ENCODE results near the gene AKAP8L. TPM values are rescaled to one million over a fixed set of nuclear protein-coding genes. Genes with fewer than 3 reads are reported as not detected.

Gene AKAP8L
- total and polyA plus RNA-seq, 12 donors = 48.3 to 652 (median 131) TPM

- H3K4me1 ChIP-seq (replicated peaks in 1 of 2) = peaks cover 27 to 32% of the 10 kb centered on the region in 2 donors
- 82 to 91% (median 88%) methylated on average over 10 to 22 of the region's 22 CpGs for WGBS, 4 donors
- DNase-seq = no peak
- no peaks in the 10 kb centered on the region for H3K9me3 ChIP-seq (replicated peaks in 1 of 3)
- intact Hi-C loops (cut with DNase I) = no loop called here
- H3K27ac ChIP-seq = no peak overlapping the region
- peaks cover 0 to 36% of the 10 kb centered on the region in 2 donors for H3K36me3 ChIP-seq (replicated peaks in 1 of 2)
- no peak overlapping the region for H3K4me3 ChIP-seq
- H3K27me3 ChIP-seq = no peaks in the 10 kb centered on the region
- TF ChIP-seq POLR2A (IDR thresholded peaks at IDR 0.05) (no peak), CTCF (IDR thresholded peaks at IDR 0.05) (no peak)
Observed at GRCh38 chr19:15428956-15429824, 10.4 kb upstream of the AKAP8L start.

- Histone ChIP-seq H3K4me3 (no peak overlapping the region), H3K4me1 (replicated peaks in 1 of 2) (peaks cover 19 to 26% of the 10 kb centered on the region in 2 donors), H3K27me3 (no peaks in the 10 kb centered on the region), H3K36me3 (replicated peaks in 1 of 2) (peaks cover 0 to 47% of the 10 kb centered on the region in 2 donors), H3K9me3 (replicated peaks in 1 of 3) (no peaks in the 10 kb centered on the region), H3K27ac (no peak overlapping the region)
- WGBS, 4 donors = 63 to 66% (median 63%) methylated on average over 21 to 35 of the region's 35 CpGs; no CpG with 5 or more reads in 1 of the 4 donors
- TF ChIP-seq CTCF (IDR thresholded peaks at IDR 0.05) (no peak), POLR2A (IDR thresholded peaks at IDR 0.05) (no peak)
- no peak for DNase-seq
- intact Hi-C loops (cut with DNase I) = no loop called here
Observed at GRCh38 chr19:15427991-15428471, 9.2 kb upstream of the AKAP8L start.

DNA sequence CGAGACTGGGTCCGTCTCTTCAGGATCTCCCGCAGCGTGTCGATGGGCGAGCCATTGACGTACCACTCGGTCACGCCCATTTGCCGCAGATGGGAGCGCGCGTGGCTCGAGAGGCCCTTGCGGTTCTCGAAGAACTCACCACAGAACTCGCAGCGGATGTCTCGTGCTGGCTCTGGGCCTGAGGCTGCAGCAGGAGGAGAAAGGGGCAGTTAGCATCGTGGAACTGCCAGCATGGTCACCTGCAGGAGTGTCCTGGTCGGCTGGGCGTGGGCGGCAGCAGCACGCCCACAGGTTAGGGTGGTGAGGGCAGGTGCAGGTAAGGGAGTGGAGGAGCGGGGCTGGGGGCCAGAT lies 8.5 kb upstream of the AKAP8L start:
- Histone ChIP-seq H3K27me3 (no peaks in the 10 kb centered on the region), H3K4me1 (replicated peaks in 1 of 2) (peaks cover 18 to 26% of the 10 kb centered on the region in 2 donors), H3K36me3 (replicated peaks in 1 of 2) (peaks cover 0 to 54% of the 10 kb centered on the region in 2 donors), H3K27ac (no peak overlapping the region), H3K9me3 (replicated peaks in 1 of 3) (no peaks in the 10 kb centered on the region), H3K4me3 (no peak overlapping the region)
- DNase-seq = no peak
- intact Hi-C loops (cut with DNase I) = no loop called here
- no peak for TF ChIP-seq CTCF (IDR thresholded peaks at IDR 0.05)
- no peak for TF ChIP-seq POLR2A (IDR thresholded peaks at IDR 0.05)
- 95 to 99% (median 97%) methylated on average over 20 to 25 of the region's 25 CpGs for WGBS, 4 donors

DNA sequence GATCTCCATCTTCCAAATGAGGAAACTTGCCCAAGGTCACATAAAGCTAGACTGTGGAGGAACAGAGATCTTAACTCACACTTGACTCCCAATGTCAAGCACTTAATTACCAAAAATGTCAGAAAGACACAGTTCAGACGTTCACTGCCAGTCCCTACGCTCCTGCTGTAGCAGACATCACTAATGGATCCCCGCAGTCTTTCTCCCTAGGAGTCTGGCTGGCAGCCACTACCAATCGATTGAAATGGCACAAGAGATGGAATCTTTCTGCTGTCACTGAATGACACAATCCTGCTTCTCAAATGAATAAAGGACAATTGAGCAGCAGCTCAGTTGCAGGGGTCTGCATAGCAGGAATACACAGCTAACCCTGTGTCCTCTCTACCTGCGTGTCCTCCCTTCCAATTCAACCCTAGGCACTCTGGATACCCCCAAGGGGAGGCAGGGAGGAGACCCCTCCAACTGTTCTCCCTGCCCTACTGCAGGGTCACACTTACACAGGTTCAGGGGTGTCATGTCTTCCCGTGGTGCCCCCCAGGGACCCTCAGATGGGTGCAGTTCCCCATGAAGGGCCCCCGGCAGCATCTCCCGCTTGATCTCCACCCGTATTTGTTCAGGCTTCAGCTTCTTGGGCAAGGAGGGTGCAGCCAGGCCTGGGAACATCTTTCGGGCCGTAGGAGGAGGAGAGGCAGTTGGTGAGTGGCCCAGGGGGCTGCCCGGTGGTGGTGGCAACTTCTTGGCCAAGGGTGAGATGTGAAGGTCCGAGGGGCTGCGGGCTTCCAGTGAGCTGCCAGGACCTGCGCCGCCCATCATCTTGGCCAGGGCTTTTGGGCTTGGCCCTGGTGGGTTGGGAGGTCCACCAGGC lies 7.9 kb upstream of the AKAP8L start:
- peak in 1 of 7 donors; percentile 55 for DNase-seq
- WGBS, 4 donors = 77 to 85% (median 82%) methylated on average over 11 to 16 of the region's 16 CpGs
- Histone ChIP-seq H3K4me3 (no peak overlapping the region), H3K36me3 (replicated peaks in 1 of 2) (peaks cover 0 to 55% of the 10 kb centered on the region in 2 donors), H3K27me3 (no peaks in the 10 kb centered on the region), H3K27ac (peak overlapping the region in 1 of 5 donors; percentile 40), H3K4me1 (replicated peaks in 1 of 2) (peaks cover 17 to 24% of the 10 kb centered on the region in 2 donors), H3K9me3 (replicated peaks in 1 of 3) (no peaks in the 10 kb centered on the region)
- TF ChIP-seq POLR2A (IDR thresholded peaks at IDR 0.05) (no peak), CTCF (IDR thresholded peaks at IDR 0.05) (no peak)
- intact Hi-C loops (cut with DNase I) = no loop called here
